Choroid plexus epithelial cell (primary cell): Measurements from ENCODE around the gene RPS18.
A peak's percentile ranks its signal among the peaks of the same experiment; 100 is the strongest.

Experiments
- DNase-seq: peaks from one replicate; pipeline ENCODE4 v3.0.0-alpha.2; 2010; ENCODE audit warnings: low read depth
- H3K4me3 ChIP-seq: 2 replicates; pipeline ENCODE4 v1.5.1; 2011; ENCODE audit warnings: low read depth, mild to moderate bottlenecking, control low read depth, low read length, moderate library complexity
- CTCF ChIP-seq: conservative IDR thresholded peaks from 2 replicates; pipeline ENCODE4 v1.5.1; 2011; ENCODE audit warnings: low read depth, mild to moderate bottlenecking, control low read depth, inconsistent platforms, low read length, moderate library complexity

The RPS18 gene

GRCh38 chr6:33312361-33313104, 40.7 kb downstream of the RPS18 start:
- TF ChIP-seq CTCF, result no peak
- H3K4me3 ChIP-seq, result peak overlapping the region; percentile 92
- DNase-seq, result peak; percentile 91

GRCh38 chr6:33313105-33313708, 41.3 kb downstream of the RPS18 start:
- peak overlapping the region; percentile 92 for H3K4me3 ChIP-seq
- TF ChIP-seq CTCF, result no peak
- DNase-seq, result peak; percentile 55

- H3K4me3 ChIP-seq, result peak within 1 kb of the TSS; percentile 92
- TF ChIP-seq CTCF, result no peak
- peak; percentile 75 for DNase-seq
These were observed 42.0 kb downstream of the RPS18 start, which contains the start of gene TAPBP for GRCh38 chr6:33313709-33314514. Gene TAPBP (minus strand): TSS chr6:33314078. CDS start chr6:33314041, 37 bp downstream.

- peak; percentile 85 for DNase-seq
- peak overlapping the region; percentile 92 for H3K4me3 ChIP-seq
- no peak for TF ChIP-seq CTCF
These were observed 42.7 kb downstream of the RPS18 start for GRCh38 chr6:33314515-33314942.

- peak; percentile 18 for DNase-seq
- peak overlapping the region; percentile 92 for H3K4me3 ChIP-seq
- TF ChIP-seq CTCF, result no peak
These were observed 43.3 kb downstream of the RPS18 start for GRCh38 chr6:33314943-33315792.
